Stimulated activated CD4-positive, alpha-beta T cell treated with anti-CD3 and anti-CD28 coated beads, Interleukin-4, amount 100 ng/mL, for 4 hours (primary cell): ENCODE data around the gene CCS.
"Not testable (repeated sequence)": the region's sequence is repeated elsewhere in the genome, so short reads cannot be mapped to it uniquely, and the experiment has no call there.

Experiments used
- DNase-seq, 2 experiments: peaks; one replicate each; pipeline ENCODE4 v3.0.0-alpha.2; 2020

CCS gene

GRCh38 chr11:66561975-66562248 is 31.1 kb upstream of the CCS start:
- no peak for DNase-seq

- DNase-seq: no peak
Observed at GRCh38 chr11:66562275-66562674, 30.7 kb upstream of the CCS start.

DNA sequence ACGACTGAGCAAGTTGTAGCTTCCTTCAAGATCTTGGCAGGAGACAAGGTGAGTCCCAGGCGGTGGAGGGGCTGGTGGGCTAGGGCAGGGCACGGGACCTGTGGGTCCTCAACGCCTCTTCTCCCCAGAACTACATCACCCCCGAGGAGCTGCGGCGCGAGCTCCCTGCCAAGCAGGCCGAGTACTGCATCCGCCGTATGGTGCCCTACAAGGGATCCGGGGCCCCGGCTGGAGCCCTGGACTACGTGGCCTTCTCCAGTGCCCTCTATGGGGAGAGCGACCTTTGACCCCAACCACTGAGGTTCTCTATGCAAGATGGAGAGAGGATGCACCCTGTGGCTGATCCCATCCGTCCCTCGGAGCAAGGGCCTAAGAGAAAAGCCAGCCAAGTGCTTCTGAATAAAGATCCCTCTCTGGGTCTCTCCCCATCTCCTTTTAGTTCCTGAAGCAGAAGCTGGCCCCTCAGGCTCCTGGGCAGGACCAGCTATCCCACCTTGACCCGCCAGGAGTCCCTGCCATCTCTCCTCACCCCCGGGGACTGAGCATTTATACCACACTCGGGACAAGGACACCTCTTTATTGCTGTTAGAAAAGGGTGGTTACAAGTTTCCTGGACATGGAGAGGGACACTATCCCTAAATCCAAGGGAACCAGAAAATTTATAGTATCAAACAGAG is 29.9 kb upstream of the CCS start:
- no peak for DNase-seq

DNA sequence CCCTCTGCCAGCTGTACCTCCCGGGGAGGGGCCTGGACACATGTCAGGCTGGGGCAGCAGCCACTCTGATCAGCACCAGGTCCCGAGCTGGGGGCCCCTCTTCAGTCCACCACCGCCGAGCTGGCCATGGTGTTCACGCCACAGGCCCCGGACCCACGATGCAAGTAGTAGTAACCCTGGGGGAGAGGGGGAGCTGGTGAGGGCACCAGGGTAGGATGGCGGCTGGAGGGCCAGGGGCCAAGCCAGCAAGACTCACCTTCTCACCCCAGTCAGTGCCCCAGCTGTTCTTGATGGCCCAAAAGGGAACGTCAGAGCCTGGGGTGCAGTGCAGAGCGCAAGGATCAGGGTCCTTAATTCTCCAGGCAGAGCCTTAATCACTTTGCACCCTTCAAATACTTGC is 29.2 kb upstream of the CCS start:
- no peak for DNase-seq

DNA sequence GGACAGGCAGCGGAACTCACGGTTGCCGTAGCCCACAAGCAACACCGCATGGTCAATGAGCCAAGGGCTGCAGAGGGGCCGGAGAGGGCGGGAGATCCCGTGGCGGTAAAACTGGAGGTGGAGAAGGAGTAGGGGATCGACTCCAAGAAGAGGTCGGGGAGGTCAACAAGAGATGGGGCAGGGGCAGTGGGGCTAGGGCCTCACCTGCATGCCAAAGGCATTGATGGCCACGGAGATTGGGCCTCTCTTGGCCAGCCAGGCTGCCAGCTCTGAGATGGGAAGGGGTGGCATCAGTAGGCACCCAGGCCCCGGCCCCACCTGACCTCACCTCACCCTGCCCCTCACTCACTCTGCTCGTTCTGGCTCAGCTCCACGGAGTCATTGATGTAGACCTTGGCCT is 28.4 kb upstream of the CCS start:
- DNase-seq: no peak

- DNase-seq: no peak
Observed at GRCh38 chr11:66564984-66565383, 28.0 kb upstream of the CCS start.

GRCh38 chr11:66566221-66566620 is 26.8 kb upstream of the CCS start:
- DNase-seq: no peak

DNA sequence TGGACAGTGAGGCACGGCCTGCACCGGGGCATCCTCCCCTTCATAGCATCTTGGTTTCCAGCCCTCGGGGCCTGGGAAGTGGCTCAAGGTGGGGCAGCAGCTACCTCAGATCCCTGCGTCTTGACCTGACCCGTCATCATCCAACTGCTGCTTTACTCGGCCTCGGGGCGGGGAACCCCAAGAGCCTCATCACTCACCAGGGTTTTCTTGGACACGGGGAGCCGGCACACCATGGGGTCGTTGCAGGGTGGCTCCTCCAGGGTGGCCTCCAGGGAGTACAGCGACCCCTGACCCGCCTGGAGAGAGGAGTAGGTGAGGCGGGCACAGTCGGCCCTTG is 25.2 kb upstream of the CCS start:
- no peak for DNase-seq

DNA sequence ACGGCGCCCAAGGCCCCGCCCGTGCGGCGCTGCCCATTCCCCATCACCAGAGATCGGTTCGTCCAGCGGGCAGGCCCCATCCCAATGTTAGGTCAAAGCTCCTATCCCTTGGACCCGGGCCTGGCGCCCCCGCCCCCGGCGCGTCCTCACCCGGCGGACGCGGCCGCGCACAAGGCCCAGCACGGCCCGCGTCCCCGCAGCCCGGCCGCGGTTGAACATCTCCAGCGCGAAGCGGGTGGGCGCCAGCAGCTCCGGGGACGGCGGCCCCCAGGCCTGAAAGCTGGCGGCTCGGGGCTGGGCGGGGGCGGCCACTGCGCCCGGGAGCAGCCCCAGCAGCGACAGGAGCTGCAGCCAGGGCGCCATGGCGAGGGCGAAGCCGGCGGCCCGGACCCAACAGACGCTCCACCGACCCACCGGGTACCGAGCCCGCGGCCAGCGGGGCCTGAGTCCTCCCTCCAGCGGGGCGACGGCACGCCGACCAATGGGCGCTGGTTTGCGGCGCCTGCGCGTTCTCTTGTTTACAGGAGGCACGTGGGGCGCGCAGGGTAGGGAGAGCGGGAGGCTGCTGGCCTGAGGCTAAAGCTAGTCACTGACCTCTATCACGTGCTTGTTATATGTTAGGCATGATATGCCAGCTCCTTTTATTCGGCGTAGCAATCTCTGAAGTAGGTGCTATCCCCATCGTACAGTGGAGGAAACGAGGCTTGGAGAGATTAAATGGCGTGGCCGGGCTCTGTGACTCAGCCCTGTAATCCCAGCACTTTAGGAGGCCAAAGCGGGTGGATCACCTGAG is 24.7 kb upstream of the CCS start, which contains the start of gene CTSF:
Gene CTSF, minus strand, starts transcription at position 483 of the 793 bp plus-strand sequence. Its CDS starts 120 bp downstream, at position 363.
- peak; percentile 60 to 73 for DNase-seq

GRCh38 chr11:66569076-66569475 is 23.9 kb upstream of the CCS start:
- DNase-seq: no peak

- DNase-seq: no peak
Observed at GRCh38 chr11:66570079-66570849, 22.7 kb upstream of the CCS start.

GRCh38 chr11:66570850-66571180 is 22.2 kb upstream of the CCS start:
- no peak for DNase-seq

DNA sequence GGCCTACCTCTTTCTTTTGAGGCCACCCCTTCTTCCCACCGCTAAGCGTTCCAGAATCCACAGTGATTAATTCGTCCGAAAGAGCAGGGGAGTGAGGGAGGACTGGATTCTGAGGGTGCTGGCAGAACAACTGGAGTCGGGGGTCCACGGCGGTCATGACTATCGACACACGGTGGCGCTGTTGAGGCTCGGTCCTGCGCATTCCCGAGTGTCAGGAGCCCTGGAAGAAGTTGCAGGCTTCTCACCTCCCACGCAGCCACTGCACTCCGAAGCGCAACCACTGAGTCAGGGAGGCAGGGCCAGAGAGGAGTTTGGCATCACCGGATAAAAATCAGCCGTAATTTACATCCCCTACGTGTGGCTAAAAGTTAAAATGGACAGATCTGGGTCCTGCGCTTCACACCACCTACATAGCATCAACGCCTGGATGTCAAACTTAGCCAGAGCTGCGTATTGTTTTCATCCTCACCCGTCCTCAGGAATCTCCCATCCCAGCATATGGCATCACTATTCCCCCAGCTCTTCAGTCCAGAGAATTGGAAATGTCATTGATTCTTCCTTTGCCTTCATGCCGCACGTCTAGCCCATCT is 13.9 kb upstream of the CCS start:
- DNase-seq: peak; percentile 72 to 82

DNA sequence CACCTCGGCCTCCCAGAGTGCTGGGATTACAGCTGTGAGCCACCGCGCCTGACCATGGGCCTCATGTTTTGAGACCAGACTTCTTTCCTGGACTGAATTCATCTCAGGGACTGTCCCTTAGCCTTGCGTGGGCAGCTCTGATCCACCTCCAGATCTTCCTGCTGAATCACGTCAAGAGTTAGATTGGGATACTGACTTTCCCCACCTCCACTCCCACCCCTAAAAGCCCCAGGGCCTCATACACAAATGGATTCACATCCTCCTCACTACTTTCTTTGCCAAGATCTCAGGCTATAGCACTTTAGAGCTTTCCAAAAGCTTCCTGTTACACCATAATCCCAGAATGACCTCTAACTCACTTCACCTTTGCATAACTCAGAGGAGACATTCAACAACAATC is 12.2 kb upstream of the CCS start:
- DNase-seq: no peak

- DNase-seq: no peak
Observed at GRCh38 chr11:66581261-66581660, 11.7 kb upstream of the CCS start.

DNA sequence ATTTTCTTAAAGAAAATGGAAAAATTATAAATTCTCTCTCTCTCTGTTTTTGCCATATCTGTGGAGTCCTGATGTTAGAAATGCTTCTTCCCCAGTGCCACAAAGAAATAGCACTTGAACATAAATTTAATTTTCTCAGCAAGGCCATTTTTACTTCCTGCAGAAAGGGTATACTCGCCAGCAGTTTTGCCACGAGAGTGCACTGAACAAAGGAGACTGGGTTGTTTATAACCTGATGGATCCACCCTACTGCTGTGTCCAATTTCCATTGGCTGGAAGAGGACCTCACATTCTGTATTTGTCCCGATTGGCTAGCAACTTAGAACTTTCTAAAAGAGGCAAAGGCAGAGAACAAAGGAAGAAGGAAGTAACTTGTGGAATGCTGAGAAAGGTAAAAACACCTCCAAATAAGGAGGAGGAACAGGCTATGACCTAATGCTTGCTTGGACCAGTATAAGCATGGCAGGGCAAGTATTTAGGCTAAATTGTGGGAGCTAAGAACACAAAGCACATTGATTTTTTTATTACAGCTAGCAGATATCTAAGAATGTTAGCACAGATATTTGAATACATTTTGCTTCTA is 10.3 kb upstream of the CCS start:
- not testable (repeated sequence) for DNase-seq

DNA sequence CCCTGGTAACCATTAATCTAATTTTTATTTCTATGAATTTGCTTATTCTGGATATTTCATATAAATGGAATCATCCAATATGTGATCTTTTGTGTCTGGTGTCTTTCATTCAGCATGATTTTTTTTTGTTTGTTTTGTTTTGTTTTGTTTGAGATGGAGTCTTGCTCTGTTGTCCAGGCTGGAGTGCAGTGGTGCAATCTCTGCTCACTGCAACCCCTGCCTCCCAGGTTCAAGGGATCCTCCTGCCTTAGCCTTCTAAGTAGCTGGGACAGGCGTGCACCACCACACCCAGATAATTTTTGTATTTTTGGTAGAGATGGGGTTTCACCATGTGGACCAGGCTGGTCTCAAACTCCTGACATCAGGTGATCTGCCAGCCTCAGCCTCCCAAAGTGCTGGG is 7.5 kb upstream of the CCS start:
- DNase-seq: not testable (repeated sequence)

- DNase-seq: no peak
Observed at GRCh38 chr11:66586136-66586535, 6.8 kb upstream of the CCS start.

- not testable (repeated sequence) for DNase-seq
Observed at GRCh38 chr11:66589315-66589714, 3.7 kb upstream of the CCS start.

GRCh38 chr11:66589996-66590675 is 2.8 kb upstream of the CCS start:
- DNase-seq: no peak

DNA sequence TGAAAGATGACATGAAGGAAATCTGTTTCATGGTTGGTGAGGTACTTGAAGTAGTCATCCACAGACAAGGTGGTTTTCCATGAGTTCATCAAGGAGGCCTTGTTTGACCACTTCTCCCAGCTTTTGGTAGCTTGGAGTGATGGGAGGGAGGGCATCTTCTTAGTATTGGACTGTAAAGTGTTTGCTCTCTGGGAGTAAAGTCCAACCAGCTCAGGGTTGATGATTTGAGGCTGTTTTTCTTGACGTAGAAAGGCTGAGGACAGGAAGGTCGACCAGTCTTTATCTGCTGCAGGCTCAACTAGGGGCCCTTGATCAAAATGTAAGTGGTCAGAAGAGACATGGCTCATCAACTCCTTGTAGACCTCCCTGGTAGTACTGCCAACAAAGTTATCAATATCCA is 1.8 kb upstream of the CCS start:
- DNase-seq: no peak

DNA sequence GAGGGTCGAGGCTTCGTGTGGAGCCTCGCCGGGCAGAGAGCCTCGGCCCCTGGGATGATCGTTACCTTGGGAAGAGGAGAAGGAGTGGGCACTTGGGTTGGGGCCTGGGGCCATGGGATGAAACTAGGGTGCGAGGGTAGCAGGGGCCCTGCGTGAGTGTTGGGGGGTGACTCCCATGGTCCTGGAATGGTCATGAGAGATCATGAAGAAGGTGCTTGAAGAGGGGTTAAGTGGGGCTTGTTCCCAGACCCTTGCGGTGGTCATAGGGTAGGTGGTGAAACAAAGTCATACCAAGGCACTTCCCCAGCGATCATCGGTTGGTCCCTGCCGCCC is 284 bp downstream of the CCS start:
- DNase-seq: no peak

DNA sequence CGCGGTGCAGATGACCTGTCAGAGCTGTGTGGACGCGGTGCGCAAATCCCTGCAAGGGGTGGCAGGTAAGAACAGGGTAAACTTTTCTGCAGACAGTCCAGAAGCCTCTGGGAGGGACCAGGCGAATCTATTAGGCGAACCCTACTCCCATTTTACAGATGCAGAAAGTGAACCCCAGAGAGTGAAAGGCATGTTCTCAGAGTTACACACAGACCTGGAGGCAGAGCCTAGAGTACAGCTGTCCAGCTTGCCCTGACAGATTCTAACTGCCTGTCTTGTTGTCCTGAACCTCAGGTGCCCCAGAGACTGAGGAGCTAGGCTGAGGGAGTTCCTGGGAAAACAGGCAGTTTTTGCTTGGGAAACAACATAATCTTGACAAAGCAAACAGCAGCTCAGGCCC is 665 bp downstream of the CCS start:
- no peak for DNase-seq
